ENCODE measurements around the gene ZWILCH. TPM values are rescaled to one million over a fixed set of nuclear protein-coding genes. Genes with fewer than 3 reads are reported as not detected.

ZWILCH gene
- total and polyA plus RNA-seq, 4 donors, result 1.5 to 11.3 (median 2.9) TPM

- Histone ChIP-seq H3K27me3 (ENCODE audit: control insufficient read depth in 4 of 4, insufficient read depth in 4 of 4, low read length in 3 of 4) (no peaks in the 10 kb centered on the region), H3K27ac (ENCODE audit: low read depth in 1 of 2, low read length in 2 of 2) (no peak overlapping the region), H3K9me3 (ENCODE audit: control insufficient read depth in 4 of 4, low read length in 3 of 4) (no peaks in the 10 kb centered on the region), H3K4me3 (ENCODE audit: low read depth in 1 of 3, low read length in 3 of 3) (no peak overlapping the region), H3K4me1 (ENCODE audit: control insufficient read depth in 4 of 4, insufficient read depth in 4 of 4, low read length in 3 of 4) (peaks cover 0 to 4% (median 3%) of the 10 kb centered on the region in 4 donors), H3K36me3 (ENCODE audit: control insufficient read depth in 4 of 4, insufficient read depth in 3 of 4, low read depth in 1 of 4, low read length in 3 of 4) (peaks cover 0 to 1% (median 0%) of the 10 kb centered on the region in 4 donors), H3K9ac (ENCODE audit: low read depth in 1 of 2, low read length in 2 of 2) (no peak overlapping the region)
- no peak for DNase-seq (ENCODE audit: low spot score)
- no peak for TF ChIP-seq EGR1 (IDR thresholded peaks at IDR 0.05; ENCODE audit: low read depth in 2 of 2)
- 96% methylated on average over 4 of the region's 4 CpGs for WGBS
Measured at GRCh38 chr15:66476535-66476934, 28.6 kb upstream of the ZWILCH start.

- TF ChIP-seq RXRA (IDR thresholded peaks at IDR 0.05) (no peak), CTCF (IDR thresholded peaks at IDR 0.05; ENCODE audit: low read depth, low read length, missing input control) (no peak), JUND (IDR thresholded peaks at IDR 0.05) (no peak), RAD21 (IDR thresholded peaks at IDR 0.05) (no peak), TAF1 (conservative IDR thresholded peaks at IDR 0.05) (no peak), ZBTB33 (IDR thresholded peaks at IDR 0.05) (no peak), NR2F2 (IDR thresholded peaks at IDR 0.05) (no peak), FOXA2 (IDR thresholded peaks at IDR 0.05) (no peak), REST (IDR thresholded peaks at IDR 0.05) (no peak), MAX (IDR thresholded peaks at IDR 0.05) (no peak), GABPA (IDR thresholded peaks at IDR 0.05 in 1 of 2, conservative IDR thresholded peaks at IDR 0.05 in 1 of 2) (no peak), FOXA1 (IDR thresholded peaks at IDR 0.05) (no peak), HNF4G (IDR thresholded peaks at IDR 0.05) (no peak), ATF3 (IDR thresholded peaks at IDR 0.05) (no peak)
- no peak for DNase-seq (ENCODE audit: low spot score)
- H3K4me3 ChIP-seq (ENCODE audit: low read depth in 1 of 3, low read length in 3 of 3), result no peak overlapping the region
- H3K27me3 ChIP-seq (ENCODE audit: control insufficient read depth in 4 of 4, insufficient read depth in 4 of 4, low read length in 3 of 4), result no peaks in the 10 kb centered on the region
- peaks cover 0 to 4% (median 2%) of the 10 kb centered on the region in 4 donors for H3K36me3 ChIP-seq (ENCODE audit: control insufficient read depth in 4 of 4, insufficient read depth in 3 of 4, low read depth in 1 of 4, low read length in 3 of 4)
- no peak overlapping the region for H3K27ac ChIP-seq (ENCODE audit: low read depth in 1 of 2, low read length in 2 of 2)
- WGBS, result 100% methylated on average over 2 of the region's 2 CpGs
- H3K9ac ChIP-seq (ENCODE audit: low read depth in 1 of 2, low read length in 2 of 2), result no peak overlapping the region
- H3K4me1 ChIP-seq (ENCODE audit: control insufficient read depth in 4 of 4, insufficient read depth in 4 of 4, low read length in 3 of 4), result peaks cover 1 to 9% (median 5%) of the 10 kb centered on the region in 4 donors
- no peaks in the 10 kb centered on the region for H3K9me3 ChIP-seq (ENCODE audit: control insufficient read depth in 4 of 4, low read length in 3 of 4)
Measured at GRCh38 chr15:66477011-66477410, 28.1 kb upstream of the ZWILCH start.
